ENCODE results near the gene TMEM255B. TPM values are rescaled to one million over a fixed set of nuclear protein-coding genes. Genes with fewer than 3 reads are reported as not detected.

TMEM255B gene
- polyA plus RNA-seq, 3 donors, result 5.1 to 7.5 (median 5.9) TPM

GRCh38 chr13:113834496-113835200 is 75.6 kb downstream of the TMEM255B start:
- Histone ChIP-seq H3K4me1 (ENCODE audit: control insufficient read depth in 1 of 2, insufficient read depth in 2 of 2, low read length in 2 of 2) (no peaks in the 10 kb centered on the region), H3K27me3 (ENCODE audit: control insufficient read depth in 2 of 2, insufficient read depth in 2 of 2, low read length in 2 of 2) (no peaks in the 10 kb centered on the region), H3K36me3 (replicated peaks in 1 of 2; ENCODE audit: control insufficient read depth in 1 of 2, insufficient read depth in 2 of 2, low read length in 2 of 2) (no peaks in the 10 kb centered on the region), H3K27ac (ENCODE audit: low read depth in 1 of 2, low read length in 2 of 2) (no peak overlapping the region), H3K4me3 (replicated peaks in 1 of 3; ENCODE audit: low read depth in 2 of 3, low read length in 3 of 3) (no peak overlapping the region), H3K4me2 (replicated peaks; ENCODE audit: extremely low read depth, low read length, poor library complexity, severe bottlenecking) (no peak overlapping the region), H3K9me3 (replicated peaks in 1 of 2; ENCODE audit: control insufficient read depth in 1 of 2, insufficient read depth in 1 of 2, low read length in 2 of 2) (no peaks in the 10 kb centered on the region), H4K20me1 (ENCODE audit: insufficient read depth, low read length) (no peaks in the 10 kb centered on the region), H3K79me2 (ENCODE audit: insufficient read depth, low read length) (no peaks in the 10 kb centered on the region), H3K9ac (ENCODE audit: insufficient read depth, low read length, poor library complexity, severe bottlenecking) (no peak overlapping the region), H2AFZ (ENCODE audit: insufficient read depth, low read depth, low read length, poor library complexity, severe bottlenecking) (no peak overlapping the region)
- TF ChIP-seq CTCF (IDR thresholded peaks at IDR 0.05), result no peak
- Mint-ChIP-seq H3K27me3 (ENCODE audit: low read depth in 3 of 3) (peaks cover 0 to 3% (median 0%) of the 10 kb centered on the region in 3 donors), H3K36me3 (peaks cover 14 to 30% of the 10 kb centered on the region in 2 donors), H3K9me3 (peaks cover 0 to 26% (median 0%) of the 10 kb centered on the region in 7 donors), H3K4me3 (no peak overlapping the region), H3K4me1 (peaks cover 9% of the 10 kb centered on the region), H3K27ac (no peak overlapping the region)
- intact Hi-C loops (cut with micrococcal nuclease), result no loop called here
- DNase-seq, result no peak
- 95% methylated on average over 27 of the region's 38 CpGs for WGBS (ENCODE audit: insufficient coverage)

GRCh38 chr13:113835461-113836270 is 76.6 kb downstream of the TMEM255B start:
- Histone ChIP-seq H2AFZ (ENCODE audit: insufficient read depth, low read depth, low read length, poor library complexity, severe bottlenecking) (no peak overlapping the region), H3K79me2 (ENCODE audit: insufficient read depth, low read length) (no peaks in the 10 kb centered on the region), H3K9ac (ENCODE audit: insufficient read depth, low read length, poor library complexity, severe bottlenecking) (no peak overlapping the region), H3K27ac (ENCODE audit: low read depth in 1 of 2, low read length in 2 of 2) (no peak overlapping the region), H3K4me3 (replicated peaks in 1 of 3; ENCODE audit: low read depth in 2 of 3, low read length in 3 of 3) (no peak overlapping the region), H3K4me1 (ENCODE audit: control insufficient read depth in 1 of 2, insufficient read depth in 2 of 2, low read length in 2 of 2) (no peaks in the 10 kb centered on the region), H3K36me3 (replicated peaks in 1 of 2; ENCODE audit: control insufficient read depth in 1 of 2, insufficient read depth in 2 of 2, low read length in 2 of 2) (no peaks in the 10 kb centered on the region), H3K27me3 (ENCODE audit: control insufficient read depth in 2 of 2, insufficient read depth in 2 of 2, low read length in 2 of 2) (no peaks in the 10 kb centered on the region), H3K4me2 (replicated peaks; ENCODE audit: extremely low read depth, low read length, poor library complexity, severe bottlenecking) (no peak overlapping the region), H3K9me3 (replicated peaks in 1 of 2; ENCODE audit: control insufficient read depth in 1 of 2, insufficient read depth in 1 of 2, low read length in 2 of 2) (no peaks in the 10 kb centered on the region), H4K20me1 (ENCODE audit: insufficient read depth, low read length) (no peaks in the 10 kb centered on the region)
- TF ChIP-seq CTCF (IDR thresholded peaks at IDR 0.05), result no peak
- peaks cover 0 to 4% (median 3%) of the 10 kb centered on the region in 3 donors for H3K27me3 Mint-ChIP-seq (ENCODE audit: low read depth in 3 of 3)
- DNase-seq, result no peak
- peaks cover 14 to 31% of the 10 kb centered on the region in 2 donors for H3K36me3 Mint-ChIP-seq
- no peak overlapping the region for H3K4me3 Mint-ChIP-seq
- intact Hi-C loops (cut with micrococcal nuclease), result no loop called here
- WGBS (ENCODE audit: insufficient coverage), result 97% methylated on average over 23 of the region's 37 CpGs
- H3K9me3 Mint-ChIP-seq, result peaks cover 0 to 26% (median 0%) of the 10 kb centered on the region in 7 donors
- peaks cover 9% of the 10 kb centered on the region for H3K4me1 Mint-ChIP-seq
- H3K27ac Mint-ChIP-seq, result no peak overlapping the region

Data from CD14-positive monocyte (primary cell).